ENCODE data around the gene INTS2. TPM values are rescaled to one million over a fixed set of nuclear protein-coding genes. Genes with fewer than 3 reads are reported as not detected.
"Not testable (repeated sequence)": the region's sequence is repeated elsewhere in the genome, so short reads cannot be mapped to it uniquely, and the experiment has no call there.

Gene INTS2
- polyA plus RNA-seq, 1 donor from 2014 or later = 23.7 TPM

DNA sequence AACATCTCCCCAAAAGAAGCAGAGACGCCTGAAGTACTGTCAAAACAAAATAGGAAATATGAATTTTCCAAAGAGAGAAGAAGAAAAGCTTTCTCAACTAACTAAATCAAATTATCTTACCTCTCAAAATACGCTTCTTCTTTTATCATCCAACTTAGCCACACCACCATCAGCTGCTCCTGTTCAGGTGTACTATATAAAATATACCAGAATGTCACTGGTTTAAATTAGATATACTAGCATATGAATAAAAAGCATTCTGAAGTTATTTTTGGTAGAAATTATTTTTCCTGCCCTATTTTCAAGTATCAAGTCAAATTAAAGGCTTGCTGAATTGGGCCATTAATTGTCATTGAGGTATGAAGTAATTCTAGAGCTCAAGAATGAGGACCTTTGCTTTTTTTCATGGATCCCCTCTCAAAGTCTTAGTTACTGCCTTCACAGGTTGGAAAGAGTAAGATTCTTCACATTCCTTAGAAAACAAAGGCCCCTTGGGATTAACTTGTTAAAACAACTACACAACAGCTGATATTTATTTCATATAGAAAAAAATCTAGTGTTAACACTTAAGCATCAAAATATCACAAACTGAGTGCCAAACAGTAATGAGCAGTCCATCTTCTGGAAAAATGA, 30.1 kb downstream of the INTS2 start:
- H3K27ac ChIP-seq (ENCODE audit: low read length) = no peak overlapping the region
- no peaks in the 10 kb centered on the region for H3K79me2 ChIP-seq (replicated peaks; ENCODE audit: insufficient read depth, low read length)
- no peaks in the 10 kb centered on the region for H3K9me3 ChIP-seq (ENCODE audit: low read length)
- no peak overlapping the region for H3K9ac ChIP-seq (ENCODE audit: low read length)
- no peaks in the 10 kb centered on the region for H3K27me3 ChIP-seq (ENCODE audit: insufficient read depth, low read depth, low read length)
- no peaks in the 10 kb centered on the region for H3F3A ChIP-seq (ENCODE audit: insufficient read depth, low read length, poor library complexity, severe bottlenecking)
- H3K9me2 ChIP-seq (ENCODE audit: insufficient read depth, low read length) = no peaks in the 10 kb centered on the region
- no peaks in the 10 kb centered on the region for H3K36me3 ChIP-seq (ENCODE audit: insufficient read depth, low read length)
- no peak overlapping the region for H3K4me2 ChIP-seq (ENCODE audit: low read length)
- no peaks in the 10 kb centered on the region for H4K20me1 ChIP-seq (ENCODE audit: insufficient read depth)
- TF ChIP-seq, protein P1, sequence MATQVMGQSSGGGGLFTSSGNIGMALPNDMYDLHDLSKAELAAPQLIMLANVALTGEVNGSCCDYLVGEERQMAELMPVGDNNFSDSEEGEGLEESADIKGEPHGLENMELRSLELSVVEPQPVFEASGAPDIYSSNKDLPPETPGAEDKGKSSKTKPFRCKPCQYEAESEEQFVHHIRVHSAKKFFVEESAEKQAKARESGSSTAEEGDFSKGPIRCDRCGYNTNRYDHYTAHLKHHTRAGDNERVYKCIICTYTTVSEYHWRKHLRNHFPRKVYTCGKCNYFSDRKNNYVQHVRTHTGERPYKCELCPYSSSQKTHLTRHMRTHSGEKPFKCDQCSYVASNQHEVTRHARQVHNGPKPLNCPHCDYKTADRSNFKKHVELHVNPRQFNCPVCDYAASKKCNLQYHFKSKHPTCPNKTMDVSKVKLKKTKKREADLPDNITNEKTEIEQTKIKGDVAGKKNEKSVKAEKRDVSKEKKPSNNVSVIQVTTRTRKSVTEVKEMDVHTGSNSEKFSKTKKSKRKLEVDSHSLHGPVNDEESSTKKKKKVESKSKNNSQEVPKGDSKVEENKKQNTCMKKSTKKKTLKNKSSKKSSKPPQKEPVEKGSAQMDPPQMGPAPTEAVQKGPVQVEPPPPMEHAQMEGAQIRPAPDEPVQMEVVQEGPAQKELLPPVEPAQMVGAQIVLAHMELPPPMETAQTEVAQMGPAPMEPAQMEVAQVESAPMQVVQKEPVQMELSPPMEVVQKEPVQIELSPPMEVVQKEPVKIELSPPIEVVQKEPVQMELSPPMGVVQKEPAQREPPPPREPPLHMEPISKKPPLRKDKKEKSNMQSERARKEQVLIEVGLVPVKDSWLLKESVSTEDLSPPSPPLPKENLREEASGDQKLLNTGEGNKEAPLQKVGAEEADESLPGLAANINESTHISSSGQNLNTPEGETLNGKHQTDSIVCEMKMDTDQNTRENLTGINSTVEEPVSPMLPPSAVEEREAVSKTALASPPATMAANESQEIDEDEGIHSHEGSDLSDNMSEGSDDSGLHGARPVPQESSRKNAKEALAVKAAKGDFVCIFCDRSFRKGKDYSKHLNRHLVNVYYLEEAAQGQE (IDR thresholded peaks at IDR 0.05; ENCODE audit: borderline replicate concordance) = no peak
- TF ChIP-seq MXI1 (conservative IDR thresholded peaks at IDR 0.05; ENCODE audit: poor library complexity, severe bottlenecking) = no peak
- no peak for TF ChIP-seq EP300 (conservative IDR thresholded peaks at IDR 0.05; ENCODE audit: poor library complexity, severe bottlenecking)
- no peak for TF ChIP-seq RAD21 (conservative IDR thresholded peaks at IDR 0.05)
- no peak for TF ChIP-seq POLR2AphosphoS5 (IDR thresholded peaks at IDR 0.05)
- TF ChIP-seq CTCF (IDR thresholded peaks at IDR 0.05; ENCODE audit: poor library complexity, severe bottlenecking) = no peak
- no peak for TF ChIP-seq SMC3 (conservative IDR thresholded peaks at IDR 0.05; ENCODE audit: poor library complexity)
- TF ChIP-seq EZH2 (IDR thresholded peaks at IDR 0.05; ENCODE audit: borderline replicate concordance, insufficient read depth, low read length, poor library complexity, severe bottlenecking) = no peak
- no peak overlapping the region for H3K4me3 ChIP-seq (ENCODE audit: low read length)
- no peak overlapping the region for H2AFZ ChIP-seq (ENCODE audit: low read depth, low read length)

GRCh38 chr17:61895391-61895790, 32.4 kb downstream of the INTS2 start:
- H3K36me3 ChIP-seq (ENCODE audit: insufficient read depth, low read length) = no peaks in the 10 kb centered on the region
- TF ChIP-seq EP300 (conservative IDR thresholded peaks at IDR 0.05; ENCODE audit: poor library complexity, severe bottlenecking) (no peak), MXI1 (conservative IDR thresholded peaks at IDR 0.05; ENCODE audit: poor library complexity, severe bottlenecking) (no peak), RAD21 (conservative IDR thresholded peaks at IDR 0.05) (no peak), SMC3 (conservative IDR thresholded peaks at IDR 0.05; ENCODE audit: poor library complexity) (no peak), POLR2AphosphoS5 (IDR thresholded peaks at IDR 0.05) (no peak), EZH2 (IDR thresholded peaks at IDR 0.05; ENCODE audit: borderline replicate concordance, insufficient read depth, low read length, poor library complexity, severe bottlenecking) (no peak), TAF1 (IDR thresholded peaks at IDR 0.05; ENCODE audit: low read depth) (no peak), CTCF (IDR thresholded peaks at IDR 0.05; ENCODE audit: poor library complexity, severe bottlenecking) (no peak)
- TF ChIP-seq, protein P1 (IDR thresholded peaks at IDR 0.05; ENCODE audit: borderline replicate concordance) = no peak
- no peak overlapping the region for H3K9ac ChIP-seq (ENCODE audit: low read length)

GRCh38 chr17:61894310-61894709, 33.5 kb downstream of the INTS2 start:
- not testable (repeated sequence) for H3K27ac ChIP-seq (ENCODE audit: low read length); H3K9me2 ChIP-seq (ENCODE audit: insufficient read depth, low read length); H4K20me1 ChIP-seq (ENCODE audit: insufficient read depth); H3K36me3 ChIP-seq (ENCODE audit: insufficient read depth, low read length); H3K9ac ChIP-seq (ENCODE audit: low read length); H3F3A ChIP-seq (ENCODE audit: insufficient read depth, low read length, poor library complexity, severe bottlenecking); H3K27me3 ChIP-seq (ENCODE audit: insufficient read depth, low read depth, low read length); H3K79me2 ChIP-seq (replicated peaks; ENCODE audit: insufficient read depth, low read length); H2AFZ ChIP-seq (ENCODE audit: low read depth, low read length); H3K4me3 ChIP-seq (ENCODE audit: low read length); H3K9me3 ChIP-seq (ENCODE audit: low read length); H3K4me2 ChIP-seq (ENCODE audit: low read length)

More at GRCh38 chr17:61895391-61895790, 32.4 kb downstream of the INTS2 start:
- H3K79me2 ChIP-seq (replicated peaks; ENCODE audit: insufficient read depth, low read length) = no peaks in the 10 kb centered on the region
- H3K4me3 ChIP-seq (ENCODE audit: low read length) = no peak overlapping the region
- no peaks in the 10 kb centered on the region for H3K9me2 ChIP-seq (ENCODE audit: insufficient read depth, low read length)
- H3K9me3 ChIP-seq (ENCODE audit: low read length) = no peaks in the 10 kb centered on the region
- H3K27me3 ChIP-seq (ENCODE audit: insufficient read depth, low read depth, low read length) = no peaks in the 10 kb centered on the region
- H3K4me2 ChIP-seq (ENCODE audit: low read length) = no peak overlapping the region
- H3K27ac ChIP-seq (ENCODE audit: low read length) = no peak overlapping the region
- H4K20me1 ChIP-seq (ENCODE audit: insufficient read depth) = no peaks in the 10 kb centered on the region
- H3F3A ChIP-seq (ENCODE audit: insufficient read depth, low read length, poor library complexity, severe bottlenecking) = no peaks in the 10 kb centered on the region
- H2AFZ ChIP-seq (ENCODE audit: low read depth, low read length) = no peak overlapping the region
